GM23338 (cell line): ENCODE measurements around the gene POU2F3. TPM values are rescaled to one million over a fixed set of nuclear protein-coding genes. Genes with fewer than 3 reads are reported as not detected.
A peak's percentile ranks its signal among the peaks of the same experiment; 100 is the strongest.

Experiments
- ATAC-seq: fragments of 200-7000 bp; cut with Tn5 transposase; 3 replicates; pipeline ENCODE4 v1.9.1; 2020
- DNase-seq: peaks from one replicate; pipeline ENCODE4 v3.0.0-alpha.2; 2015; ENCODE audit warnings: low spot score
- H2AFZ ChIP-seq: fragments of 200-600 bp; sonication (generic); 2 replicates; pipeline ENCODE4 v1.8.0; 2016; ENCODE audit warnings: antibody characterized with exemption, mild to moderate bottlenecking, moderate library complexity
- H3F3A ChIP-seq: fragments of 200-600 bp; sonication (generic); replicated peaks from 2 replicates; pipeline ENCODE4 v1.8.0; 2017; ENCODE audit warnings: antibody characterized with exemption, mixed run types, low read depth
- H3K27ac ChIP-seq: fragments of 200-600 bp; sonication (generic); 2 replicates; pipeline ENCODE4 v1.6.1; 2016; ENCODE audit warnings: low read depth
- H3K27me3 ChIP-seq: fragments of 200-600 bp; sonication (generic); 2 replicates; pipeline ENCODE4 v1.8.0; 2016; ENCODE audit warnings: mild to moderate bottlenecking, mixed run types, moderate library complexity; ENCODE audit not compliant: insufficient read depth
- H3K36me3 ChIP-seq: fragments of 200-600 bp; sonication (generic); 2 replicates; pipeline ENCODE4 v1.8.0; 2016; ENCODE audit warnings: mild to moderate bottlenecking; ENCODE audit not compliant: insufficient read depth
- H3K4me1 ChIP-seq: fragments of 200-600 bp; sonication (generic); 2 replicates; pipeline ENCODE4 v1.8.0; 2016; ENCODE audit warnings: mild to moderate bottlenecking, moderate library complexity; ENCODE audit not compliant: insufficient read depth
- H3K4me2 ChIP-seq: fragments of 200-600 bp; sonication (generic); 2 replicates; pipeline ENCODE4 v1.7.1; 2017; ENCODE audit warnings: mixed run types
- H3K4me3 ChIP-seq: fragments of 200-600 bp; sonication (generic); 2 replicates; pipeline ENCODE4 v1.6.1; 2016; ENCODE audit warnings: mixed run types
- H3K79me2 ChIP-seq: fragments of 200-600 bp; sonication (generic); replicated peaks from 2 replicates; pipeline ENCODE4 v1.8.0; 2017; ENCODE audit warnings: mild to moderate bottlenecking; ENCODE audit not compliant: insufficient read depth
- H3K9me2 ChIP-seq: fragments of 200-600 bp; sonication (generic); 2 replicates; pipeline ENCODE4 v1.8.0; 2017; ENCODE audit not compliant: insufficient read depth
- H4K20me1 ChIP-seq: fragments of 200-600 bp; sonication (generic); replicated peaks from 2 replicates; pipeline ENCODE4 v1.8.0; 2017; ENCODE audit warnings: mild to moderate bottlenecking; ENCODE audit not compliant: insufficient read depth
- H3K27ac Mint-ChIP-seq: 2 replicates; pipeline ENCODE4 v1.8.0; 2020; ENCODE audit warnings: inconsistent platforms, mild to moderate bottlenecking, moderate library complexity, mixed read lengths
- H3K27me3 Mint-ChIP-seq: 3 replicates; pipeline ENCODE4 v1.8.0; 2022; ENCODE audit warnings: low read depth, mild to moderate bottlenecking, moderate library complexity, mixed read lengths, inconsistent platforms; ENCODE audit not compliant: insufficient read depth, poor library complexity
- H3K36me3 Mint-ChIP-seq: 3 replicates; pipeline ENCODE4 v1.8.0; 2021; ENCODE audit warnings: low read depth, mild to moderate bottlenecking, inconsistent platforms, moderate library complexity, mixed read lengths
- H3K4me1 Mint-ChIP-seq: 3 replicates; pipeline ENCODE4 v1.8.0; 2020; ENCODE audit warnings: mild to moderate bottlenecking, inconsistent platforms, mixed read lengths
- H3K4me3 Mint-ChIP-seq: 3 replicates; pipeline ENCODE4 v1.8.0; 2021; ENCODE audit warnings: moderate library complexity, mild to moderate bottlenecking, inconsistent platforms, mixed read lengths
- H3K9me3 Mint-ChIP-seq: 3 replicates; pipeline ENCODE4 v1.8.0; 2020; ENCODE audit warnings: moderate library complexity, mild to moderate bottlenecking, inconsistent platforms, mixed read lengths
- CREB1 ChIP-seq: fragments of 250-450 bp; sonication (Bioruptor Pico); IDR thresholded peaks from 2 replicates; pipeline ENCODE4 v1.5.0; 2020; ENCODE audit warnings: low read depth, mild to moderate bottlenecking, moderate library complexity
- CTCF ChIP-seq, 2 experiments: fragments of 200-600 bp in 1 of 2; sonication (generic) in 1 of 2; conservative IDR thresholded peaks; 2 replicates each; pipeline versions ENCODE4 v1.5.1 to v1.6.1; 2016 to 2017; ENCODE audit warnings: antibody characterized with exemption in 2 of 2, low read depth in 2 of 2, mild to moderate bottlenecking in 2 of 2, moderate library complexity in 1 of 2
- ETS1 ChIP-seq: IDR thresholded peaks from 2 replicates; pipeline ENCODE4 v1.6.1; 2016; ENCODE audit warnings: antibody characterized with exemption
- NANOG ChIP-seq: IDR thresholded peaks from 2 replicates; pipeline ENCODE4 v1.6.1; 2016; ENCODE audit warnings: antibody characterized with exemption, borderline replicate concordance
- POLR2AphosphoS5 ChIP-seq: IDR thresholded peaks from 2 replicates; pipeline ENCODE4 v1.6.1; 2016; ENCODE audit warnings: antibody characterized with exemption, low read depth
- ZNF114 ChIP-seq: fragments of 250-450 bp; sonication (Bioruptor Pico); IDR thresholded peaks from 2 replicates; pipeline ENCODE4 v1.5.0; 2020; ENCODE audit warnings: mild to moderate bottlenecking, moderate library complexity
- ZNF462 ChIP-seq: fragments of 250-450 bp; sonication (Bioruptor Pico); IDR thresholded peaks from 2 replicates; pipeline ENCODE4 v1.5.0; 2020; ENCODE audit warnings: mild to moderate bottlenecking, moderate library complexity
- polyA plus RNA-seq: library from polyadenylated mRNA; unstranded; fragments of >200 nt; fragmentation: Nextera tagmentation; extraction: Ambion mirVana; gene quantifications from 2 replicates; pipeline ENCODE4 v1.2.1, GENCODE V29; 2016
- total RNA-seq: library from RNA; depleted of rRNA; stranded (reverse); fragments of >200 nt; shearing (Covaris generic); gene quantifications from 2 replicates; pipeline ENCODE4 v1.2.3, GENCODE V29; 2014

POU2F3 gene
- total and polyA plus RNA-seq, 2 experiments from 2014 or later = 0.45 to 0.79 TPM

- TF ChIP-seq ZNF462 (CRISPR knock-in tag) (no peak), ZNF114 (CRISPR knock-in tag) (no peak), NANOG (no peak), CREB1 (CRISPR knock-in tag) (no peak)
These were observed 79.0 kb downstream of the POU2F3 start (continued) for GRCh38 chr11:120318906-120319305.

DNA sequence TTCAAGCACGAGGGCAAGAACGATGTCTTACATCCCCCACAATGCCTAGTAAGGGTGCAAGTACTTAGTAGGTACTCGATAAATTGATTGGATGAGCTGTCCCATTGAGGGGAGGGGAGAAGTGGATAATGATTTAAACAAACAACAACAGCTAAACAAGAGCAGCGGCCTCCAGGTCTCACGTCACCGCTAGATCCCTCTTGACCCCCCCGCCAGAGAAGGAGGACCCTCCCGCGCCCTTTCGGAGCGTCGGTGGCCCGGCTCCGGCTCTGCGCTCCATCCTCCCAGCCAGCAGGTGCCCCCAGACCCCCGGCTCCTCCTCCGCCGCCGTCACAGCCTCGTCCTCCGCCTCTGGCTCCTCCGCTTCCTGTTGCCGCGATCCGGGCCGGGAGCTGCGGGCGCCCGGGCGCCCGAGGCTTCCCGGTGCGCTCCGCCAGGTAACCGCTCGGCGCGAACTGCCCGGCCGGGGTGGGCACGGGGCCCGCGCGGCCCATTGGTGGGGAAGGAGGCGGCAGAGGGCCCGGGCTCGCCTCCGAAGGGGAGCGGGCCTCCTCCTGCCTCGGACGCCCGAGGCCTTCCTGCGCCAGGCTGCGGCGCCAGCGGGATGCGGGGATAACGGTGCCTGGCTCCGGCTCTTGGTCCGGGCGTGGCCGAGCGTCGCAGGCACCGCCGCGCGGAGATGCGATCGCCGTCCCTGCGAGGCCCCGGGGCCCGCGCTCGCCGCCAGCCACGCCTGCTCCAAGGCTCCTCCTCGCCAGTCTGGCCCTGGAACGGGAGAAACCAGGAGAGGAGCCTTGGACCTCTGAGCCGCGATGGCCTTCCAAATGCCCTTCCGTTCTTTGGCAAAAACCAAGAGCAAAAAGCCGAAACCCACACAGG is 85.2 kb downstream of the POU2F3 start, which contains the start of gene TLCD5:
Gene TLCD5 (plus strand): TSS at position 368 of the 879 bp plus-strand sequence. CDS start 2,143 bp downstream, outside the sequence.
- peak within 1 kb of the TSS; percentile 94 for H3K4me2 ChIP-seq
- peak within 1 kb of the TSS; percentile 43; the same call in 1 of the 2 replicates for H3K27ac Mint-ChIP-seq
- H3K36me3 ChIP-seq = no peaks in the 10 kb centered on the region
- H3K79me2 ChIP-seq = peaks cover 7% of the 10 kb centered on the region; the same call in 1 of the 2 replicates
- TF ChIP-seq POLR2AphosphoS5 = peak; percentile 42; the same call in 1 of the 2 replicates
- peak in 1 of 2 experiments; percentile 55; a peak in 3 of 4 replicates for TF ChIP-seq CTCF (conservative IDR thresholded peaks at IDR 0.05; ENCODE audit: low read depth in 2 of 2)
- no peak for TF ChIP-seq ETS1
- TF ChIP-seq CREB1 (CRISPR knock-in tag) = peak; percentile 84
- peak within 1 kb of the TSS; percentile 90 for H3K4me3 ChIP-seq
- peaks cover 6% of the 10 kb centered on the region; the same call in 2 of the 3 replicates for H3K36me3 Mint-ChIP-seq
- ATAC-seq (peak; percentile 96), DNase-seq (peak; percentile 95)
- peaks cover 12% of the 10 kb centered on the region for H3K4me1 Mint-ChIP-seq
- H3K9me2 ChIP-seq = no peaks in the 10 kb centered on the region
- H3K4me3 Mint-ChIP-seq = peak within 1 kb of the TSS; percentile 85
- H3K27ac ChIP-seq = 0 out of 2 replicates have a peak within 1 kb of the TSS, but pooled peaks have one; percentile 50
- H2AFZ ChIP-seq = peak within 1 kb of the TSS; percentile 100
- peaks cover 7% of the 10 kb centered on the region for H3K4me1 ChIP-seq
- H4K20me1 ChIP-seq = peaks cover 3% of the 10 kb centered on the region; the same call in 1 of the 2 replicates
- H3K27me3 ChIP-seq = peaks cover 24% of the 10 kb centered on the region; the same call in 1 of the 2 replicates
- peaks cover 10% of the 10 kb centered on the region; the same call in 1 of the 2 replicates for H3F3A ChIP-seq
- no peaks in the 10 kb centered on the region for H3K9me3 Mint-ChIP-seq
- H3K27me3 Mint-ChIP-seq = peaks cover 5% of the 10 kb centered on the region
